ENCODE measurements around the gene GSK3B.

Gene GSK3B

GRCh38 chr3:120093911-120094775 lies at the start of gene GSK3B:
GSK3B (minus strand) TSS chr3:120094447; CDS start chr3:120093434, 1,013 bp downstream.
- peak within 1 kb of the TSS; percentile 91 for H3K4me3 ChIP-seq (ENCODE audit: low read depth, low read length)
- TF ChIP-seq CTCF (IDR thresholded peaks at IDR 0.05; ENCODE audit: low read depth, low read length), result no peak

DNA sequence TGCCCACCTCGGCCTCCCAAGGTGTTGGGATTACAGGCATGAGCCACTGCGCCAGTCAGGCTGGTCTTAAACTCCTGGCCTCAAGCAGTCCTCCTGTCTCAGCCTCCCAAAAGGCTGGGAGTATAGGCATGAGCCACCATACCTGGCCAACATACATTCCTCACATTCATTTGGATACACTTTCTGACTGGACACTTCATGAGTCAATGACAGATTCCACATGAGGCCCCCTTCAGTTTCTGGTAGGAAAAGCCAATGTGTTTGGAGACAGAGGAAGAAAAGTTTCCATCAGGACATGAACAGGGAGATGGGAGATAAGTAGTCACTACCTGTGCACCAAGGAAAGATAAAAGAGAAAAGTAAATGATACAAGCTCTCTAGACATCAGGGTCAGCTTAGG lies 49.4 kb upstream of the GSK3B start:
- no peak for TF ChIP-seq CTCF (IDR thresholded peaks at IDR 0.05; ENCODE audit: low read depth, low read length)
- H3K4me3 ChIP-seq (ENCODE audit: low read depth, low read length), result no peak overlapping the region

DNA sequence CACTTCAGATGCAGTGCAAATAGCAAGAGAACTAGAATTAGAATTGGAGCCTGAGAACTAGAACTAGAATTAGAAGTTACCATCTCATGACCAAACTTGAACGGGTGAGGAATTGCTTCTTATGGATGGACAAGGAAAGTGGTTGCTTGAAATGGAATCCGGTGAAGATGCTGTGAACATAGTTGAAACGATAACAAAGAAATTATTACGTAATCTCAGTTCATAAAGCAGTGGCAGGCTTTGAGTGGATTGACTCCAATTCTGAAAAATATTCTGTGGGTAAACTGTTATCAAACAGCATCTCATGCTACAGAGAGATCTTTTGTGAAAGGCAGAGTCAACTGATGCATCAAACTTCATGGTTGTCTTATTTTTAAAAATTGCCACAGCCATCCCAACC lies 48.0 kb upstream of the GSK3B start:
- TF ChIP-seq CTCF (IDR thresholded peaks at IDR 0.05; ENCODE audit: low read depth, low read length), result no peak
- no peak overlapping the region for H3K4me3 ChIP-seq (ENCODE audit: low read depth, low read length)

DNA sequence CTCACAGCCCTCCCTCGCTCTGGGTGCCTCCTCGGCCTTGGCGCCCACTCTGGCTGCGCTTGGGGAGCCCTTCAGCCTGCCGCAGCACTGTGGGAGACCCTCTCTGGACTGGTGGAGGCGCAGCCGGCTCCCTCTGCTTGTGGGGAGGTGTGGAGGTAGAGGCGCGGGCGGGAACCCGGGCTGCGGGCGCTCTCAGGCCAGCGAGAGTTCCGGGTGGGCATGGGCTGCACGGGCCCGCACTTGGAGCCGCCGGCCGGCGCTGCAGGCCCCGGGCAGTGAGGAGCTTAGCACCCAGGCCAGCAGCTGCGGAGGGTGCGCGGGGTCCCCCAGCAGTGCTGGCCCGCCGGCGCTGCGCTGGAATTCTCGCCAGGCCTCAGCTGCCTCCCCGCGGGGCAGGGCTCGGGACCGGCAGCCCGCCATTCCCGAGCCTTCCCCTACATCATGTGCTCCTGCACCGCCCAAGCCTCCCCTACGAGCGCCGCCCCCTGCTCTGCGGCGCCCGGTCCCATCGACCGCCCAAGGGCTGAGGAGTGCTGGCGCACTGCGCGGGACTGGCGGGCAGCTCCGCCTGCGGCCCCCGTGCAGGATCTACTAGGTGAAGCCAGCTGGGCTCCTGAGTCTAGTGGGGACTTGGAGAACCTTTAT lies 46.0 kb upstream of the GSK3B start:
- H3K4me3 ChIP-seq (ENCODE audit: low read depth, low read length), result no peak overlapping the region
- no peak for TF ChIP-seq CTCF (IDR thresholded peaks at IDR 0.05; ENCODE audit: low read depth, low read length)

GRCh38 chr3:120139140-120139539 lies 44.9 kb upstream of the GSK3B start:
- TF ChIP-seq CTCF (IDR thresholded peaks at IDR 0.05; ENCODE audit: low read depth, low read length), result no peak

GRCh38 chr3:120137548-120137947 lies 43.3 kb upstream of the GSK3B start:
- no peak overlapping the region for H3K4me3 ChIP-seq (ENCODE audit: low read depth, low read length)
- no peak for TF ChIP-seq CTCF (IDR thresholded peaks at IDR 0.05; ENCODE audit: low read depth, low read length)

More at GRCh38 chr3:120139140-120139539, 44.9 kb upstream of the GSK3B start:
- no peak overlapping the region for H3K4me3 ChIP-seq (ENCODE audit: low read depth, low read length)

- no peak overlapping the region for H3K4me3 ChIP-seq (ENCODE audit: low read depth, low read length)
- TF ChIP-seq CTCF (IDR thresholded peaks at IDR 0.05; ENCODE audit: low read depth, low read length), result no peak
Measured at GRCh38 chr3:120130656-120131055, 36.4 kb upstream of the GSK3B start.

Data from WI38 (cell line).